Ectodermal cell (in vitro differentiated cells): Measurements from ENCODE around the gene WWC2.

Experiments
- H3K27ac ChIP-seq: 2 replicates; pipeline ENCODE4 v1.7.0; 2013; ENCODE audit warnings: mild to moderate bottlenecking, low read depth, low read length; ENCODE audit not compliant: insufficient read depth, poor library complexity, severe bottlenecking
- H3K27me3 ChIP-seq: 2 replicates; pipeline ENCODE4 v1.7.0; 2013; ENCODE audit warnings: mild to moderate bottlenecking, low read length; ENCODE audit not compliant: insufficient read depth, control insufficient read depth, poor library complexity, severe bottlenecking
- H3K36me3 ChIP-seq: one replicate; pipeline ENCODE4 v1.7.0; 2013; ENCODE audit warnings: low read length; ENCODE audit not compliant: control insufficient read depth, insufficient read depth
- H3K4me1 ChIP-seq: one replicate; pipeline ENCODE4 v1.7.0; 2013; ENCODE audit warnings: low read length; ENCODE audit not compliant: control insufficient read depth, insufficient read depth
- H3K4me3 ChIP-seq: 2 replicates; pipeline ENCODE4 v1.7.0; 2013; ENCODE audit warnings: low read depth, low read length, control low read depth; ENCODE audit not compliant: insufficient read depth
- H3K9me3 ChIP-seq: 2 replicates; pipeline ENCODE4 v1.7.0; 2013; ENCODE audit warnings: mild to moderate bottlenecking, low read length, moderate library complexity; ENCODE audit not compliant: control insufficient read depth
- WGBS, 2 experiments: methylation state at CpG; one replicate each; pipeline ENCODE4 v1.1.7; 2013; ENCODE audit warnings: missing lambda C conversion rate in 2 of 2; 5-methylcytosine and 5-hydroxymethylcytosine counted together

The WWC2 gene

GRCh38 chr4:183344523-183345255, 245.6 kb downstream of the WWC2 start:
- Histone ChIP-seq H3K27ac (no peak overlapping the region), H3K9me3 (no peaks in the 10 kb centered on the region), H3K4me1 (no peaks in the 10 kb centered on the region), H3K36me3 (no peaks in the 10 kb centered on the region), H3K27me3 (no peaks in the 10 kb centered on the region), H3K4me3 (no peak overlapping the region)
- 88 to 89% methylated on average over 15 of the region's 15 CpGs for WGBS, 2 experiments

- H3K4me1 ChIP-seq, result no peaks in the 10 kb centered on the region
- no peaks in the 10 kb centered on the region for H3K27me3 ChIP-seq
- 54 to 64% methylated on average over 4 of the region's 4 CpGs for WGBS, 2 experiments
- H3K36me3 ChIP-seq, result no peaks in the 10 kb centered on the region
- no peak overlapping the region for H3K27ac ChIP-seq
- no peak overlapping the region for H3K4me3 ChIP-seq
- H3K9me3 ChIP-seq, result no peaks in the 10 kb centered on the region
Measured at GRCh38 chr4:183345261-183345660, 246.2 kb downstream of the WWC2 start.

- no peaks in the 10 kb centered on the region for H3K9me3 ChIP-seq
- H3K36me3 ChIP-seq, result no peaks in the 10 kb centered on the region
- H3K4me1 ChIP-seq, result no peaks in the 10 kb centered on the region
- H3K27me3 ChIP-seq, result no peaks in the 10 kb centered on the region
- no peak overlapping the region for H3K4me3 ChIP-seq
- H3K27ac ChIP-seq, result no peak overlapping the region
- 91 to 96% methylated on average over 8 of the region's 8 CpGs for WGBS, 2 experiments
Measured at GRCh38 chr4:183347146-183347545, 248.1 kb downstream of the WWC2 start.

- Histone ChIP-seq H3K36me3 (no peaks in the 10 kb centered on the region), H3K4me1 (no peaks in the 10 kb centered on the region), H3K4me3 (no peak overlapping the region), H3K9me3 (no peaks in the 10 kb centered on the region), H3K27me3 (no peaks in the 10 kb centered on the region), H3K27ac (no peak overlapping the region)
- 93 to 95% methylated on average over 4 of the region's 4 CpGs for WGBS, 2 experiments
Measured at GRCh38 chr4:183347566-183347965, 248.5 kb downstream of the WWC2 start.

GRCh38 chr4:183348136-183348535, 249.1 kb downstream of the WWC2 start:
- WGBS, 2 experiments, result 87 to 88% methylated on average over 12 of the region's 12 CpGs
- Histone ChIP-seq H3K4me3 (no peak overlapping the region), H3K27me3 (no peaks in the 10 kb centered on the region), H3K36me3 (no peaks in the 10 kb centered on the region), H3K27ac (no peak overlapping the region), H3K9me3 (no peaks in the 10 kb centered on the region), H3K4me1 (no peaks in the 10 kb centered on the region)

- WGBS, 2 experiments, result 89 to 95% methylated on average over 15 to 16 of the region's 17 CpGs
- H3K27me3 ChIP-seq, result no peaks in the 10 kb centered on the region
- H3K36me3 ChIP-seq, result no peaks in the 10 kb centered on the region
- no peak overlapping the region for H3K27ac ChIP-seq
- H3K4me3 ChIP-seq, result no peak overlapping the region
- no peaks in the 10 kb centered on the region for H3K9me3 ChIP-seq
- no peaks in the 10 kb centered on the region for H3K4me1 ChIP-seq
Measured at GRCh38 chr4:183348706-183349659, 249.9 kb downstream of the WWC2 start.

- Histone ChIP-seq H3K9me3 (no peaks in the 10 kb centered on the region), H3K36me3 (no peaks in the 10 kb centered on the region), H3K27me3 (no peaks in the 10 kb centered on the region), H3K4me3 (no peak overlapping the region), H3K27ac (no peak overlapping the region), H3K4me1 (no peaks in the 10 kb centered on the region)
- 95% methylated on average over 9 of the region's 9 CpGs for WGBS, 2 experiments
Measured at GRCh38 chr4:183349673-183350072, 250.6 kb downstream of the WWC2 start.

GRCh38 chr4:183350317-183351071, 251.4 kb downstream of the WWC2 start:
- H3K4me1 ChIP-seq, result no peaks in the 10 kb centered on the region
- H3K9me3 ChIP-seq, result no peaks in the 10 kb centered on the region
- H3K4me3 ChIP-seq, result no peak overlapping the region
- no peak overlapping the region for H3K27ac ChIP-seq
- 94 to 97% methylated on average over 17 of the region's 17 CpGs for WGBS, 2 experiments
- H3K27me3 ChIP-seq, result no peaks in the 10 kb centered on the region
- H3K36me3 ChIP-seq, result no peaks in the 10 kb centered on the region

GRCh38 chr4:183352546-183352945, 253.5 kb downstream of the WWC2 start:
- Histone ChIP-seq H3K4me3 (no peak overlapping the region), H3K36me3 (no peaks in the 10 kb centered on the region), H3K4me1 (no peaks in the 10 kb centered on the region), H3K27me3 (no peaks in the 10 kb centered on the region), H3K9me3 (no peaks in the 10 kb centered on the region), H3K27ac (no peak overlapping the region)
- WGBS, 2 experiments, result 94 to 95% methylated on average over 3 to 5 of the region's 5 CpGs

GRCh38 chr4:183353557-183353956, 254.5 kb downstream of the WWC2 start:
- no peaks in the 10 kb centered on the region for H3K9me3 ChIP-seq
- H3K4me1 ChIP-seq, result no peaks in the 10 kb centered on the region
- WGBS, 2 experiments, result 87 to 94% methylated on average over 8 of the region's 8 CpGs
- H3K36me3 ChIP-seq, result no peaks in the 10 kb centered on the region
- no peaks in the 10 kb centered on the region for H3K27me3 ChIP-seq
- no peak overlapping the region for H3K4me3 ChIP-seq
- no peak overlapping the region for H3K27ac ChIP-seq
